Liver (tissue), 9 donors: ENCODE measurements around the gene GPR176. TPM values are rescaled to one million over a fixed set of nuclear protein-coding genes. Genes with fewer than 3 reads are reported as not detected.

Experiments used
- DNase-seq: peaks from one replicate; pipeline ENCODE4 v3.0.0-alpha.2; 2017; ENCODE audit warnings: low spot score
- H3K27ac ChIP-seq, 2 donors: one replicate each; pipeline ENCODE4 v1.7.0; 2013; ENCODE audit warnings: inconsistent platforms in 2 of 2, low read length in 2 of 2, control low read depth in 1 of 2, low read depth in 1 of 2, mild to moderate bottlenecking in 1 of 2
- H3K27me3 ChIP-seq, 4 donors: one replicate each; pipeline versions ENCODE4 v1.6.1 to v1.7.0; 2013; ENCODE audit warnings: low read length in 3 of 4, inconsistent platforms in 1 of 4, mild to moderate bottlenecking in 1 of 4, moderate library complexity in 1 of 4; ENCODE audit not compliant: control insufficient read depth in 4 of 4, insufficient read depth in 4 of 4
- H3K36me3 ChIP-seq, 4 donors: one replicate each; pipeline versions ENCODE4 v1.6.1 to v1.7.0; 2013; ENCODE audit warnings: low read length in 3 of 4, mild to moderate bottlenecking in 3 of 4, low read depth in 1 of 4, moderate library complexity in 1 of 4; ENCODE audit not compliant: control insufficient read depth in 4 of 4, insufficient read depth in 3 of 4
- H3K4me1 ChIP-seq, 4 donors: one replicate each; pipeline versions ENCODE4 v1.6.1 to v1.7.0; 2013; ENCODE audit warnings: low read length in 3 of 4, mild to moderate bottlenecking in 3 of 4, moderate library complexity in 1 of 4; ENCODE audit not compliant: control insufficient read depth in 4 of 4, insufficient read depth in 4 of 4
- H3K4me3 ChIP-seq, 3 donors: one replicate each; pipeline versions ENCODE4 v1.6.1 to v1.7.0; 2013; ENCODE audit warnings: low read length in 3 of 3, control low read depth in 1 of 3, low read depth in 1 of 3, mild to moderate bottlenecking in 1 of 3
- H3K9ac ChIP-seq, 2 donors: one replicate each; pipeline ENCODE4 v1.7.0; 2013; ENCODE audit warnings: low read length in 2 of 2, mild to moderate bottlenecking in 2 of 2, moderate library complexity in 2 of 2, control low read depth in 1 of 2, low read depth in 1 of 2
- H3K9me3 ChIP-seq, 4 donors: one replicate each; pipeline versions ENCODE4 v1.6.1 to v1.7.0; 2013; ENCODE audit warnings: low read length in 3 of 4; ENCODE audit not compliant: control insufficient read depth in 4 of 4
- ATF3 ChIP-seq: IDR thresholded peaks from 2 replicates; pipeline ENCODE4 v1.6.1; 2016; ENCODE audit warnings: antibody characterized with exemption
- EGR1 ChIP-seq, 2 donors: IDR thresholded peaks; 2 replicates each; pipeline ENCODE4 v1.6.1; 2016 to 2018; ENCODE audit warnings: antibody characterized with exemption in 2 of 2, low read depth in 2 of 2
- FOXA1 ChIP-seq: IDR thresholded peaks from 2 replicates; pipeline ENCODE4 v1.6.1; 2016; ENCODE audit warnings: antibody characterized with exemption
- FOXA2 ChIP-seq: IDR thresholded peaks from 2 replicates; pipeline ENCODE4 v1.6.1; 2016; ENCODE audit warnings: antibody characterized with exemption
- GABPA ChIP-seq, 2 donors: IDR thresholded peaks in 1 of 2; conservative IDR thresholded peaks in 1 of 2; 2 replicates each; pipeline ENCODE4 v1.6.1; 2016; ENCODE audit warnings: antibody characterized with exemption in 2 of 2, mild to moderate bottlenecking in 1 of 2, moderate library complexity in 1 of 2
- HNF4A ChIP-seq, 2 donors: conservative IDR thresholded peaks; 2 replicates each; pipeline ENCODE4 v1.6.1; 2016; ENCODE audit warnings: antibody characterized with exemption in 2 of 2, mild to moderate bottlenecking in 2 of 2
- NR2F2 ChIP-seq: IDR thresholded peaks from 2 replicates; pipeline ENCODE4 v1.6.1; 2016; ENCODE audit warnings: antibody characterized with exemption
- RAD21 ChIP-seq, 2 donors: IDR thresholded peaks; 2 replicates each; pipeline ENCODE4 v1.6.1; 2016; ENCODE audit warnings: antibody characterized with exemption in 2 of 2, mild to moderate bottlenecking in 2 of 2
- REST ChIP-seq: IDR thresholded peaks from 2 replicates; pipeline ENCODE4 v1.6.1; 2016; ENCODE audit warnings: antibody characterized with exemption, mild to moderate bottlenecking
- RXRA ChIP-seq, 2 donors: IDR thresholded peaks; 2 replicates each; pipeline ENCODE4 v1.6.1; 2017 to 2018; ENCODE audit warnings: antibody characterized with exemption in 2 of 2, mild to moderate bottlenecking in 1 of 2
- SP1 ChIP-seq: IDR thresholded peaks from 2 replicates; pipeline ENCODE4 v1.6.1; 2018; ENCODE audit warnings: antibody characterized with exemption, mild to moderate bottlenecking
- TAF1 ChIP-seq: conservative IDR thresholded peaks from 2 replicates; pipeline ENCODE4 v1.6.1; 2016; ENCODE audit warnings: antibody characterized with exemption, mild to moderate bottlenecking
- ZBTB33 ChIP-seq: IDR thresholded peaks from 2 replicates; pipeline ENCODE4 v1.6.1; 2016; ENCODE audit warnings: antibody characterized with exemption
- WGBS: extraction: QIAGEN DNeasy Blood & Tissue Kit; methylation state at CpG from one replicate; pipeline ENCODE4 v1.1.7; 2013; 5-methylcytosine and 5-hydroxymethylcytosine counted together
- polyA plus RNA-seq, 2 donors: library from polyadenylated mRNA; stranded (reverse) in 1 of 2; unstranded in 1 of 2; fragments of 200-250 nt in 1 of 2; fragments of >200 nt in 1 of 2; fragmentation: Nextera tagmentation in 1 of 2; extraction: Ambion mirVana in 1 of 2; gene quantifications; one replicate each; pipeline versions ENCODE4 v1.2.1 to v1.2.3, GENCODE V29; 2013 to 2015
- total RNA-seq, 2 donors: library from RNA; depleted of rRNA; stranded (reverse); fragments of >200 nt; gene quantifications; one replicate each; pipeline ENCODE4 v1.2.3, GENCODE V29; 2014
- TF ChIP-seq, protein P1 (sequence below): IDR thresholded peaks from 2 replicates; pipeline ENCODE4 v1.6.1; 2016; ENCODE audit warnings: antibody characterized with exemption
- TF ChIP-seq, protein P2 (sequence below): fragments of 150-350 bp; IDR thresholded peaks from 2 replicates; pipeline ENCODE4 v1.5.1; 2017; ENCODE audit warnings: improper control_type of control experiment, low read depth, low read length; ENCODE audit not compliant: missing input control
- donor health status: healthy.
- donor health status: healthy.
- donor health status: healthy.
- donor health status: healthy.
- donor health status: healthy.

Gene GPR176
- total and polyA plus RNA-seq, 4 donors = 0.44 to 1.7 (median 1.4) TPM

- no peaks in the 10 kb centered on the region for H3K4me1 ChIP-seq
- no peak overlapping the region for H3K4me3 ChIP-seq
- DNase-seq = no peak
- H3K27me3 ChIP-seq = no peaks in the 10 kb centered on the region
- 89% methylated on average over 5 of the region's 5 CpGs for WGBS
- H3K27ac ChIP-seq = no peak overlapping the region
- H3K9me3 ChIP-seq = no peaks in the 10 kb centered on the region
- no peaks in the 10 kb centered on the region for H3K36me3 ChIP-seq
- H3K9ac ChIP-seq = no peak overlapping the region
- TF ChIP-seq, protein P1, sequence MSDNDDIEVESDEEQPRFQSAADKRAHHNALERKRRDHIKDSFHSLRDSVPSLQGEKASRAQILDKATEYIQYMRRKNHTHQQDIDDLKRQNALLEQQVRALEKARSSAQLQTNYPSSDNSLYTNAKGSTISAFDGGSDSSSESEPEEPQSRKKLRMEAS = no peak
- TF ChIP-seq GABPA (IDR thresholded peaks at IDR 0.05 in 1 of 2, conservative IDR thresholded peaks at IDR 0.05 in 1 of 2) (no peak), NR2F2 (no peak), SP1 (no peak), FOXA1 (no peak), ZBTB33 (no peak), TAF1 (no peak), ATF3 (no peak), RXRA (IDR thresholded peaks at IDR 0.05) (no peak), REST (no peak), RAD21 (IDR thresholded peaks at IDR 0.05) (no peak), FOXA2 (no peak), EGR1 (IDR thresholded peaks at IDR 0.05; ENCODE audit: low read depth in 2 of 2) (no peak), HNF4A (conservative IDR thresholded peaks at IDR 0.05) (no peak)
- TF ChIP-seq, protein P2, sequence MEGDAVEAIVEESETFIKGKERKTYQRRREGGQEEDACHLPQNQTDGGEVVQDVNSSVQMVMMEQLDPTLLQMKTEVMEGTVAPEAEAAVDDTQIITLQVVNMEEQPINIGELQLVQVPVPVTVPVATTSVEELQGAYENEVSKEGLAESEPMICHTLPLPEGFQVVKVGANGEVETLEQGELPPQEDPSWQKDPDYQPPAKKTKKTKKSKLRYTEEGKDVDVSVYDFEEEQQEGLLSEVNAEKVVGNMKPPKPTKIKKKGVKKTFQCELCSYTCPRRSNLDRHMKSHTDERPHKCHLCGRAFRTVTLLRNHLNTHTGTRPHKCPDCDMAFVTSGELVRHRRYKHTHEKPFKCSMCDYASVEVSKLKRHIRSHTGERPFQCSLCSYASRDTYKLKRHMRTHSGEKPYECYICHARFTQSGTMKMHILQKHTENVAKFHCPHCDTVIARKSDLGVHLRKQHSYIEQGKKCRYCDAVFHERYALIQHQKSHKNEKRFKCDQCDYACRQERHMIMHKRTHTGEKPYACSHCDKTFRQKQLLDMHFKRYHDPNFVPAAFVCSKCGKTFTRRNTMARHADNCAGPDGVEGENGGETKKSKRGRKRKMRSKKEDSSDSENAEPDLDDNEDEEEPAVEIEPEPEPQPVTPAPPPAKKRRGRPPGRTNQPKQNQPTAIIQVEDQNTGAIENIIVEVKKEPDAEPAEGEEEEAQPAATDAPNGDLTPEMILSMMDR = no peak
These were observed 123.5 kb downstream of the GPR176 start for GRCh38 chr15:39796601-39797000.

GRCh38 chr15:39795486-39795885 is 124.6 kb downstream of the GPR176 start:
- no peak for DNase-seq
- Histone ChIP-seq H3K9me3 (no peaks in the 10 kb centered on the region), H3K4me1 (no peaks in the 10 kb centered on the region), H3K4me3 (no peak overlapping the region), H3K27me3 (no peaks in the 10 kb centered on the region), H3K27ac (no peak overlapping the region), H3K9ac (no peak overlapping the region), H3K36me3 (no peaks in the 10 kb centered on the region)
- 76% methylated on average over 3 of the region's 3 CpGs for WGBS
- TF ChIP-seq RXRA (IDR thresholded peaks at IDR 0.05) (no peak), ZBTB33 (no peak), FOXA1 (no peak)
